ENCODE measurements around the gene CDC5L.

CDC5L gene

DNA sequence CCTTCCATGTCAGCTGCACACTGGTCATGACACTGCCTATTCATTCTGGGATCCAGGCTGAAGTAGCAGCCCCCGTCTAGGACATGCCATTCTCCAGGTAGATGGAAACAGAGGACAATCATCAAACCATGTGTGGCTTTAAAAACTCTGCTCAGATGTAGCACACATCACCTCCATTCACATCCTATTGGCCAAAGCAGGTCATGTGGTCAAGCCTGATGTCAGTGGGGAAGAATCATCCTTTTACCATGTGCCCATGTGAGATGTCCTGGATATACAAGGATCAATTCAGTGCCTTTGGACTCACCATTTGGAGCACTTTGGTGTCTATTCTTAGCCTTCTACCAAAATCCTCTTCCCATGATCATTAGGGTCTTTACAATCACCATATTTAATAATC lies 99.5 kb downstream of the CDC5L start:
- ChIA-PET CTCF (interaction anchor here (1.7 to 2.3 kb wide), 2 partner anchors 12 to 17 kb away, joined by 8 to 13 read pairs; no protein-coding TSS in a partner anchor), POLR2A (no interaction called here)
- TF ChIP-seq BHLHE40 (IDR thresholded peaks at IDR 0.05; ENCODE audit: borderline replicate concordance), result no peak
- TF ChIP-seq ZNF384 (IDR thresholded peaks at IDR 0.05), result no peak
- TF ChIP-seq FOXA1 (IDR thresholded peaks at IDR 0.05), result no peak
- TF ChIP-seq SP1 (IDR thresholded peaks at IDR 0.05), result no peak
- no peak for TF ChIP-seq FOXM1 (IDR thresholded peaks at IDR 0.05; ENCODE audit: borderline replicate concordance)
- no peak for TF ChIP-seq FOXK2 (IDR thresholded peaks at IDR 0.05)
- no peak for TF ChIP-seq ARNT (IDR thresholded peaks at IDR 0.05)
- no peak for TF ChIP-seq TARDBP (IDR thresholded peaks at IDR 0.05)
- TF ChIP-seq NFRKB (IDR thresholded peaks at IDR 0.05), result no peak
- no peak for TF ChIP-seq ELF4 (IDR thresholded peaks at IDR 0.05)
- no peak for TF ChIP-seq L3MBTL2 (conservative IDR thresholded peaks at IDR 0.05)
- TF ChIP-seq HDGF (IDR thresholded peaks at IDR 0.05; ENCODE audit: borderline replicate concordance), result no peak
- TF ChIP-seq LEF1 (IDR thresholded peaks at IDR 0.05; ENCODE audit: borderline replicate concordance), result no peak
- TF ChIP-seq, protein P1, sequence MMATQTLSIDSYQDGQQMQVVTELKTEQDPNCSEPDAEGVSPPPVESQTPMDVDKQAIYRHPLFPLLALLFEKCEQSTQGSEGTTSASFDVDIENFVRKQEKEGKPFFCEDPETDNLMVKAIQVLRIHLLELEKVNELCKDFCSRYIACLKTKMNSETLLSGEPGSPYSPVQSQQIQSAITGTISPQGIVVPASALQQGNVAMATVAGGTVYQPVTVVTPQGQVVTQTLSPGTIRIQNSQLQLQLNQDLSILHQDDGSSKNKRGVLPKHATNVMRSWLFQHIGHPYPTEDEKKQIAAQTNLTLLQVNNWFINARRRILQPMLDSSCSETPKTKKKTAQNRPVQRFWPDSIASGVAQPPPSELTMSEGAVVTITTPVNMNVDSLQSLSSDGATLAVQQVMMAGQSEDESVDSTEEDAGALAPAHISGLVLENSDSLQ (IDR thresholded peaks at IDR 0.05), result no peak
- TF ChIP-seq SUZ12 (IDR thresholded peaks at IDR 0.05), result no peak
- TF ChIP-seq CTBP1 (IDR thresholded peaks at IDR 0.05; ENCODE audit: borderline replicate concordance), result no peak
- no peak for DNase-seq (ENCODE audit: extremely low spot score)

DNA sequence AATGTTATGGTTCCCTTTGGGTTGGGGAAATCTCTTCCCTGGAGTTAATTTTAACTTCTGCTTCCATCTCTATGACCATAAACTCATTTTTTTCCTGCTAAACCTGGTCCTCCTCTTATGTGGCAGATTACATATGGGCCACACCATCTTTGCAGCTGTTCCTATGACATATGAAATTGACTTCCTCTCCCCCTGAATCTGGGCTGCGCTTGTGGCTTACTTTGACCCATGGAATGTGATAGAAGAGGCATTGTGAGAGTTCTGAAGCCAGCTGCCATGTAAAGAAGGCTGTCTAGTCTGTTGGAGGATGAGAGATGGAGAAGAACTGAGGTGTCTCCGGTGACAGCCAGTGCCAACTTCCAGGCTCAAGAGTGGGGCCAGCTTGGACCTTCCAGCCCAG lies 100.1 kb downstream of the CDC5L start:
- CTCF ChIA-PET, result interaction anchor here (1.7 to 2.3 kb wide), 2 partner anchors 12 to 18 kb away, joined by 8 to 13 read pairs; no protein-coding TSS in a partner anchor
- TF ChIP-seq FOXK2 (IDR thresholded peaks at IDR 0.05) (no peak), HDGF (IDR thresholded peaks at IDR 0.05; ENCODE audit: borderline replicate concordance) (no peak), ELF4 (IDR thresholded peaks at IDR 0.05) (no peak), BHLHE40 (IDR thresholded peaks at IDR 0.05; ENCODE audit: borderline replicate concordance) (no peak), FOXA1 (IDR thresholded peaks at IDR 0.05) (no peak), LEF1 (IDR thresholded peaks at IDR 0.05; ENCODE audit: borderline replicate concordance) (no peak), SP1 (IDR thresholded peaks at IDR 0.05) (no peak), NFRKB (IDR thresholded peaks at IDR 0.05) (no peak), SUZ12 (IDR thresholded peaks at IDR 0.05) (no peak), CTBP1 (IDR thresholded peaks at IDR 0.05; ENCODE audit: borderline replicate concordance) (no peak), ZNF384 (IDR thresholded peaks at IDR 0.05) (no peak), L3MBTL2 (conservative IDR thresholded peaks at IDR 0.05) (no peak)
- TF ChIP-seq, protein P1 (IDR thresholded peaks at IDR 0.05), result no peak
- POLR2A ChIA-PET, result no interaction called here
- no peak for DNase-seq (ENCODE audit: extremely low spot score)

DNA sequence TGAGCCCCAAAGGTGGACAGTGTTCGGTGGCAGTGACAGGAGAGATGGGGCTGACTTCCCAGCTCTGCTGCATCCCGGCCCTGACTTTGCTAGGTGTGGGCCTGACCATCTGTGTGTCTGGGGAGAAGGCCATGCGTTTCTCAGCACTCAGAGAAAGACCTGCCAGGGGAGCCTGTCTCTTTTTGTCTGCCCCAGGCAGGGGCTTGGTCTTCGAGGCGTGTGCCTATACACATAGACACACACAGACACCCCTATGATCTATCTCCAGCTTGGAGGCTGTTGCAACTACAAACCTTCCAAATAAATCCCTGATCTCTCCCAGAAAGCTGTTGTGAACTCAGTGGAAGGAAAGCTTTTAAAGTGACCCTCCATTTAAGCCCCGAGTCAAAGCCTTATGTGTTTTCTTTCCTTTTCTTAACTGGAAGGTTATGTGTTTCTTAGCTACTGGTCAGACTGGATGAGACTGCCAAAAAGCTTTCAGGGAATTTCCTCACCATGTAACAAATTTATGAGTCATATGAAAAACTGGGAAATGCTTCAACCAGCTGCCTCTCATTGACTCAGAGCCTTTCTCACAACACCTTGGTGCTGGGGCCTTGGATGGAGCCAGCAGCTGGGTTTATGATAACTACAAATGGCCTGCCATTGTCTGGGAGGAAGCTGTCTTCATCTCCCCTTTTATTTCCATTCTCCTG lies 102.6 kb downstream of the CDC5L start:
- CTCF ChIA-PET, result interaction anchor here (1.0 to 1.5 kb wide), 2 partner anchors 14 to 21 kb away, joined by 5 to 7 read pairs; no protein-coding TSS in a partner anchor
- POLR2A ChIA-PET, result interaction anchor here (1.1 kb wide), 1 partner anchor 861 kb away, joined by 3 read pairs; the partner anchor contains the start of gene GTPBP2
- TF ChIP-seq TARDBP (IDR thresholded peaks at IDR 0.05) (no peak), CTBP1 (IDR thresholded peaks at IDR 0.05; ENCODE audit: borderline replicate concordance) (no peak), HDGF (IDR thresholded peaks at IDR 0.05; ENCODE audit: borderline replicate concordance) (no peak), L3MBTL2 (conservative IDR thresholded peaks at IDR 0.05) (no peak), SP1 (IDR thresholded peaks at IDR 0.05) (no peak), NFRKB (IDR thresholded peaks at IDR 0.05) (no peak), FOXM1 (IDR thresholded peaks at IDR 0.05; ENCODE audit: borderline replicate concordance) (no peak), FOXK2 (IDR thresholded peaks at IDR 0.05) (no peak), SUZ12 (IDR thresholded peaks at IDR 0.05) (no peak), ELF4 (IDR thresholded peaks at IDR 0.05) (no peak), ARNT (IDR thresholded peaks at IDR 0.05) (no peak), BHLHE40 (IDR thresholded peaks at IDR 0.05; ENCODE audit: borderline replicate concordance) (no peak), ZNF384 (IDR thresholded peaks at IDR 0.05) (no peak), FOXA1 (IDR thresholded peaks at IDR 0.05) (no peak), LEF1 (IDR thresholded peaks at IDR 0.05; ENCODE audit: borderline replicate concordance) (no peak)
- TF ChIP-seq, protein P1 (IDR thresholded peaks at IDR 0.05), result no peak
- no peak for DNase-seq (ENCODE audit: extremely low spot score)

DNA sequence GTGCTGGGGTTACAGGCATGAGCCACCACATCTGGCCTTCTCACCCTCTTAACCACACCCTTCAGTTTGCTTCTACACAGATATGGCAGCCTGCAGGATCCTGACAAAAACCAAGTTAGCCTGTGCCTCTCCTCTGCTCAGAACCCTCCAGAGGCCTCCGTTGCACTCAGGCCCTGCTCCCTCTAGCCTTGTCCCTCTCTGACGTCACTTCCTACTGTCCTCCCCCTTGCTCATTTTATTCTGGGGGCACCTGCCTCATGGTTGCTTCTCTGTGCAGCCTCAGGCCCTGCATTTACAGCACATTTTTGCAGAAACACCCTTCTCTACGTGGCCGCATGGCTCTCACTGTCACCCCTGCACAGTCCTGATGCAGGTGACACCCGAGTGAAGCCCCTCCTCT lies 105.6 kb downstream of the CDC5L start:
- CTCF ChIA-PET, result interaction anchor here (0.7 kb wide), 2 partner anchors 38 to 183 kb away, joined by 3 to 4 read pairs; no protein-coding TSS in a partner anchor
- DNase-seq (ENCODE audit: extremely low spot score), result no peak
- POLR2A ChIA-PET, result no interaction called here

DNA sequence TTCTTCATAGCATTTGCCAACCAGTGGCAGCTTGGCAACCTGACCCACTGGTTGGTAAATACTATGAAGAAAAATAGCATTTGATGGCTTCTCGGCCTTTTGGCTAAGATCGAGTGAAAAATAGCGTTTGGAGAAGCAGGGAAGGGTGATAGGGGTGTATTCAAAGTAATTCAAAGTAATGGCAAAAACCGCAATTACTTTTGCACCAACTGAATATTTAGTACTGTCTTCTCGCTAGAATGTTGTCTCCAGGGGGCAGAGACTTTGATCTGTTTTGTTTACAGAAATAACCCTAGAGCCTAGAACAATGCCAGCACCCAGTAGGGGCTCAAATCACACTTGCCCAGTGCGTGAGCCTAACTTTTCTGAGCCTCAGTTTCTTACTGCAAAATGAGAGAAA lies 106.1 kb downstream of the CDC5L start:
- no peak for DNase-seq (ENCODE audit: extremely low spot score)
- CTCF ChIA-PET, result interaction anchor here (1.1 to 1.4 kb wide), 2 partner anchors 16 to 24 kb away, joined by 3 to 4 read pairs; no protein-coding TSS in a partner anchor
- TF ChIP-seq, protein P1 (IDR thresholded peaks at IDR 0.05), result no peak
- no peak for TF ChIP-seq HDGF (IDR thresholded peaks at IDR 0.05; ENCODE audit: borderline replicate concordance)
- no peak for TF ChIP-seq BHLHE40 (IDR thresholded peaks at IDR 0.05; ENCODE audit: borderline replicate concordance)
- no peak for TF ChIP-seq FOXM1 (IDR thresholded peaks at IDR 0.05; ENCODE audit: borderline replicate concordance)
- peak; percentile 73; the same call in 1 of the 2 replicates for TF ChIP-seq ELF4 (IDR thresholded peaks at IDR 0.05)
- POLR2A ChIA-PET, result no interaction called here

More for the DNA sequence above, 105.6 kb downstream of the CDC5L start:
- TF ChIP-seq CTBP1 (IDR thresholded peaks at IDR 0.05; ENCODE audit: borderline replicate concordance) (no peak), FOXK2 (IDR thresholded peaks at IDR 0.05) (no peak)

Data from HEK293T (cell line).